WERI-Rb-1 (cell line): ENCODE data around the gene C1QL1.

ENCODE experiments used
- DNase-seq: peaks from one replicate; pipeline ENCODE4 v3.0.0-alpha.2; 2020
- H3K27ac ChIP-seq: fragments of 250-450 bp; sonication (Bioruptor Pico); 2 replicates; pipeline ENCODE4 v1.5.1; 2020; ENCODE audit warnings: mild to moderate bottlenecking, moderate library complexity
- H3K27me3 ChIP-seq: fragments of 250-450 bp; sonication (Bioruptor Pico); 2 replicates; pipeline ENCODE4 v1.5.1; 2021; ENCODE audit warnings: mild to moderate bottlenecking, low read depth, moderate library complexity; ENCODE audit not compliant: insufficient read depth, severe bottlenecking
- H3K36me3 ChIP-seq: fragments of 250-450 bp; sonication (Bioruptor Pico); 2 replicates; pipeline ENCODE4 v1.5.1; 2020; ENCODE audit warnings: mild to moderate bottlenecking, moderate library complexity
- H3K4me3 ChIP-seq: 2 replicates; pipeline ENCODE4 v1.5.1; 2011; ENCODE audit warnings: low read depth, mild to moderate bottlenecking, control low read depth, low read length
- H3K9me3 ChIP-seq: fragments of 250-450 bp; sonication (Bioruptor Pico); 2 replicates; pipeline ENCODE4 v1.5.1; 2021; ENCODE audit warnings: mild to moderate bottlenecking, moderate library complexity; ENCODE audit not compliant: severe bottlenecking
- CTCF ChIP-seq: IDR thresholded peaks from 2 replicates; pipeline ENCODE4 v1.5.1; 2011; ENCODE audit warnings: low read depth, mild to moderate bottlenecking, control low read depth, inconsistent platforms, low read length

Gene C1QL1

DNA sequence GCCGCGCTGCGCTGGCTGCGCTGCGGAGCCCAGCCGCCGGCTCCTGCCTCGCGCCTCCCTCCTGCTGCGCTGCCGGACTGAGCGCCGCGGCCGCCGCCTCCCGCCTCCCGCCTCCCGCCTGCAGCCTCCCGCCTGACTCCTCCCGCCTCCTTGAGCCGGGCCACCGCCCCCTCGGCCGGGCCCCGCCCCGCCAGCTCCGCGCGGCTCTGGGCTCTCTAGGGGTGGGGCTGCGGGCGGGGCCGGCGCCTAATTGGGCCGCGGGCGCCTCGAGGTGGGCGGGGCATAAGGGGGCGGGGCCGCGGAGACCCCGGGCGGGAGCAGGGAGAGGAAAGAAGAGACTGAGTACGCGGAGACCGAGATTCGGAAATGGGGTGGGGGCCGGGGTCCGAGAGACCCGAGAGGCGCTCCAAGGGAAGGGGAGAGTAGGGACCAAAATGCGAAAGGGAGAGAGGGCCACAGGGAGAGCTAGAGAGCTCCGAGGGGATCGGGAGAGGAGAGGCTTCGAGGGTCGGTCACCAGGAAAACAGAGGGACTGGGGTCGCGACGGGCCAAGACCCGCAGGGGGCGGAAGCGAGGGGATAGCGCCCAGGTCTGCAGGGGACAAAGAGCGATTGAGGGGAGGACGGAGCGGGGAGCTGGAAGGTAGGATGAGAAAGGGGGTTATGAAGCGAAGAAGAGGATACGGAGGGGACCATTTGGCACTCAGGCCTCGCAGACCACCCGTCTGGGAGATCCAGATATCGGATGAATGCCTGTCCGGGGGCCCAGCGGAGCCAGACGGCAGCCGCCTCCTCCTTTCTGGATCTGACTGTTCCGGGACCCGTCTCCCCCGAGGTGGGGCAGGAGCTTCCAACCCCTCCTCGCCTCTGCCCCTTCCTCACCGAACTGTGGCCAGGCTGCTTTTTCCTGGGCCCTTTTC, at the start of gene C1QL1:
TSS of gene C1QL1 (minus strand) at position 79 of the 919 bp plus-strand sequence. CDS start 255 bp downstream, outside the sequence.
- H3K9me3 ChIP-seq, result peaks cover 2% of the 10 kb centered on the region
- DNase-seq, result peak; percentile 97
- TF ChIP-seq CTCF, result peak; percentile 67

DNA sequence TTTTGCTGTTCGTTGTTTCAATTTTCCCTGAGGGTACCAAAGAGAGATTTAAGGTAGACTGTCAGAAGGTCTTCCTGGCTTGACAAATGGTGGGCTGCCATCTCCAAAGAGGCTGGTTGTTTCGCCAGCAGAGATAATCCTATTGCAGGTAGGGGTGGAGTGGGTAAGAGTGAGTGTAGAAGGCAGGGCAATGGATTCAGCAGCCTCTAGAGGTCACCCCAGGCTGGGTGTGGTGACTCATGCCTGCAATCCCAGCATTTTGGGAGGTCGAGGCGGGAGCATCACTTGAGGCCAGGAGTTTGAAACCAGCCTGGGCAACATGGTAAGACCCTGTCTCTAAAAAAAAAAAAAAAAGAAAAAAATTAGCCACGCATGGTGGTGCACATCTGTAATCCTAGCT, 48.7 kb upstream of the C1QL1 start:
- Histone ChIP-seq H3K27ac (no peak overlapping the region), H3K27me3 (no peaks in the 10 kb centered on the region), H3K36me3 (no peaks in the 10 kb centered on the region), H3K9me3 (no peaks in the 10 kb centered on the region), H3K4me3 (no peak overlapping the region)
- peak; percentile 79 for DNase-seq
- TF ChIP-seq CTCF, result peak; percentile 85

More for the DNA sequence above, at the start of gene C1QL1:
- H3K36me3 ChIP-seq, result no peaks in the 10 kb centered on the region
- peak within 1 kb of the TSS; percentile 21 for H3K27ac ChIP-seq
- peak within 1 kb of the TSS; percentile 52 for H3K4me3 ChIP-seq
- no peaks in the 10 kb centered on the region for H3K27me3 ChIP-seq

DNA sequence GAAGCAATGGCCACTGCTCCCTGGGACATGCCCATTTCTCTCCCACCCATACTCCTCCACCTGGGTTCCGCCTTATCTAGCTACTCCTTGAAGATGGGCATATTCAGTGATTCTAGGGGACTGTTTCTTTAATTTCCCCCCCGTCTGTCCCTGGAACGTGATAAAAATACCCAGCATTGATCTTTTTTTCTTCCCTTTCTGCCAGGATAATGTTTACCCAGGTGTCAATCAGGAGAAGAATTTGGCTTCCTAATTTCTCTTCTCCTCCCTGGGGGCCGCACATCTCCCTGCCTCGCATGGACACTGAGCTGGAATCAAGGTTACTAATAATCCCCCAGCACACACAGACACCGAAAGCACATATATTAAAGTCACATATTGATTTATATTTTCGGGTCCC, 48.1 kb upstream of the C1QL1 start:
- Histone ChIP-seq H3K27ac (no peak overlapping the region), H3K9me3 (no peaks in the 10 kb centered on the region), H3K27me3 (no peaks in the 10 kb centered on the region), H3K4me3 (no peak overlapping the region), H3K36me3 (no peaks in the 10 kb centered on the region)
- DNase-seq, result no peak
- TF ChIP-seq CTCF, result no peak

GRCh38 chr17:45013021-45013997, 45.2 kb upstream of the C1QL1 start:
- Histone ChIP-seq H3K27ac (0 out of 2 replicates have a peak overlapping the region, but pooled peaks have one; percentile 10), H3K36me3 (no peaks in the 10 kb centered on the region), H3K4me3 (no peak overlapping the region), H3K9me3 (no peaks in the 10 kb centered on the region), H3K27me3 (no peaks in the 10 kb centered on the region)
- DNase-seq, result peak; percentile 39
- no peak for TF ChIP-seq CTCF

DNA sequence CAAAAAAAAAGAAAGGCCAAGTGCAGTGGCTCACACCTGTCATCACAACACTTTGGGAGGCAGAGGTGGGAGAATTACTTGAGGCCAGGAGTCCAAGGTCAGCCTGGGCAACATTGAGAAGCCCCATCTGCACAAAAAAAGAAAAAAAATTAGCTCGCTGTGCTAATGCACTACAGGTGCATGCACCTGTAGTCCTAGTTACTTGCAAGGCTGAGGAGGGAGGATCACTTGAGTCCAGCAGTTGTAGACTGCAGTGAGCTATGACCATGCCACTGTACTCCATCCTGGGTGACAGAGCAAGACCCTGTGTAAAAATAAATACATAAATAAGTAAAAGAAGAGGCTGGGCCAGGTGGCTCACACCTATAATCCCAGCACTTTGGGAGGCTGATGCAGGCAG, 43.7 kb upstream of the C1QL1 start:
- Histone ChIP-seq H3K27ac (no peak overlapping the region), H3K27me3 (no peaks in the 10 kb centered on the region), H3K9me3 (no peaks in the 10 kb centered on the region), H3K4me3 (no peak overlapping the region), H3K36me3 (no peaks in the 10 kb centered on the region)
- DNase-seq, result no peak
- no peak for TF ChIP-seq CTCF
